GM21717 (cell line): ENCODE measurements around the gene FAM162A.
A peak's percentile ranks its signal among the peaks of the same experiment; 100 is the strongest.

Experiments used
- ATAC-seq: cut with Tn5 transposase; IDR thresholded peaks from one replicate; pipeline ENCODE4 v1.9.1; 2021; ENCODE audit warnings: mild to moderate bottlenecking, moderate library complexity; ENCODE audit not compliant: unreplicated experiment

FAM162A gene

GRCh38 chr3:122382888-122383666 is 905 bp upstream of the FAM162A start, which contains the start of gene MIX23:
Gene MIX23 (minus strand): TSS chr3:122383231. CDS start chr3:122383224, 7 bp downstream.
- peak; percentile 43 for ATAC-seq

- ATAC-seq: no peak
These were observed 3.7 kb downstream of the FAM162A start for GRCh38 chr3:122387709-122388108.

GRCh38 chr3:122389197-122389596 is 5.2 kb downstream of the FAM162A start:
- ATAC-seq: no peak

- ATAC-seq: no peak
These were observed 5.9 kb downstream of the FAM162A start for GRCh38 chr3:122389892-122390291.

GRCh38 chr3:122390665-122391064 is 6.7 kb downstream of the FAM162A start:
- no peak for ATAC-seq

GRCh38 chr3:122391681-122392446 is 7.9 kb downstream of the FAM162A start:
- no peak for ATAC-seq

- no peak for ATAC-seq
These were observed 9.2 kb downstream of the FAM162A start for GRCh38 chr3:122392868-122393844.

- ATAC-seq: no peak
These were observed 10.2 kb downstream of the FAM162A start for GRCh38 chr3:122394173-122394572.

- no peak for ATAC-seq
These were observed 11.6 kb downstream of the FAM162A start for GRCh38 chr3:122395582-122395981.

GRCh38 chr3:122396511-122396910 is 12.5 kb downstream of the FAM162A start:
- no peak for ATAC-seq

GRCh38 chr3:122397201-122397600 is 13.2 kb downstream of the FAM162A start:
- no peak for ATAC-seq

- ATAC-seq: no peak
These were observed 14.9 kb downstream of the FAM162A start for GRCh38 chr3:122398920-122399319.

- ATAC-seq: no peak
These were observed 19.5 kb downstream of the FAM162A start for GRCh38 chr3:122403489-122403888.

GRCh38 chr3:122405015-122405414 is 21.0 kb downstream of the FAM162A start:
- ATAC-seq: no peak

GRCh38 chr3:122406198-122406597 is 22.2 kb downstream of the FAM162A start:
- ATAC-seq: no peak

- no peak for ATAC-seq
These were observed 24.0 kb downstream of the FAM162A start for GRCh38 chr3:122407946-122408345.

- no peak for ATAC-seq
These were observed 25.5 kb downstream of the FAM162A start for GRCh38 chr3:122409446-122409845.

GRCh38 chr3:122410111-122410510 is 26.1 kb downstream of the FAM162A start:
- no peak for ATAC-seq

- ATAC-seq: no peak
These were observed 26.7 kb downstream of the FAM162A start for GRCh38 chr3:122410639-122411038.

- no peak for ATAC-seq
These were observed 30.4 kb downstream of the FAM162A start for GRCh38 chr3:122414391-122414790.
